GM19463 (cell line): ENCODE measurements around the gene TM4SF4.
"Not testable (repeated sequence)": the region's sequence is repeated elsewhere in the genome, so short reads cannot be mapped to it uniquely, and the experiment has no call there.

Experiments used
- ATAC-seq: cut with Tn5 transposase; IDR thresholded peaks from one replicate; pipeline ENCODE4 v1.9.1; 2021; ENCODE audit warnings: mild to moderate bottlenecking, moderate library complexity; ENCODE audit not compliant: unreplicated experiment

Gene TM4SF4

GRCh38 chr3:149474250-149474817 lies at the start of gene TM4SF4:
Gene TM4SF4 (plus strand): TSS chr3:149474697. CDS start chr3:149474878, 181 bp downstream.
- no peak for ATAC-seq

- ATAC-seq, result no peak
Measured at GRCh38 chr3:149424918-149425317, 49.6 kb upstream of the TM4SF4 start.

GRCh38 chr3:149426325-149426724 lies 48.2 kb upstream of the TM4SF4 start:
- no peak for ATAC-seq

- no peak for ATAC-seq
Measured at GRCh38 chr3:149428087-149428486, 46.4 kb upstream of the TM4SF4 start.

- no peak for ATAC-seq
Measured at GRCh38 chr3:149430216-149430615, 44.3 kb upstream of the TM4SF4 start.

GRCh38 chr3:149432149-149432548 lies 42.3 kb upstream of the TM4SF4 start:
- no peak for ATAC-seq

- ATAC-seq, result no peak
Measured at GRCh38 chr3:149435996-149436885, 38.3 kb upstream of the TM4SF4 start.

- no peak for ATAC-seq
Measured at GRCh38 chr3:149437286-149437685, 37.2 kb upstream of the TM4SF4 start.

- no peak for ATAC-seq
Measured at GRCh38 chr3:149437710-149438109, 36.8 kb upstream of the TM4SF4 start.

GRCh38 chr3:149438981-149439380 lies 35.5 kb upstream of the TM4SF4 start:
- no peak for ATAC-seq

- ATAC-seq, result no peak
Measured at GRCh38 chr3:149441642-149442041, 32.9 kb upstream of the TM4SF4 start.

- no peak for ATAC-seq
Measured at GRCh38 chr3:149442043-149442442, 32.5 kb upstream of the TM4SF4 start.

- ATAC-seq, result peak; percentile 56
Measured at GRCh38 chr3:149442851-149443544, 31.5 kb upstream of the TM4SF4 start.

GRCh38 chr3:149443545-149443912 lies 31.0 kb upstream of the TM4SF4 start:
- ATAC-seq, result no peak

- not testable (repeated sequence) for ATAC-seq
Measured at GRCh38 chr3:149444867-149445266, 29.6 kb upstream of the TM4SF4 start.

GRCh38 chr3:149448331-149448831 lies 26.1 kb upstream of the TM4SF4 start:
- ATAC-seq, result no peak

- ATAC-seq, result no peak
Measured at GRCh38 chr3:149449182-149449581, 25.3 kb upstream of the TM4SF4 start.

- no peak for ATAC-seq
Measured at GRCh38 chr3:149449799-149450198, 24.7 kb upstream of the TM4SF4 start.

GRCh38 chr3:149450281-149450680 lies 24.2 kb upstream of the TM4SF4 start:
- no peak for ATAC-seq

- ATAC-seq, result no peak
Measured at GRCh38 chr3:149452036-149452435, 22.5 kb upstream of the TM4SF4 start.

- no peak for ATAC-seq
Measured at GRCh38 chr3:149453140-149453805, 21.2 kb upstream of the TM4SF4 start.
